Breast epithelium (tissue), 3 donors: Measurements from ENCODE around the gene CSF2.

Experiments used
- CTCF ChIP-seq, 3 donors: fragments of 450-650 bp; IDR thresholded peaks; one replicate each; pipeline ENCODE4 v1.5.1; 2016 to 2017; ENCODE audit warnings: antibody characterized with exemption in 3 of 3, mild to moderate bottlenecking in 3 of 3, moderate library complexity in 3 of 3
- POLR2A ChIP-seq: fragments of 450-650 bp; IDR thresholded peaks from one replicate; pipeline ENCODE4 v1.6.1; 2016; ENCODE audit warnings: antibody characterized with exemption, mild to moderate bottlenecking, moderate library complexity

- TF ChIP-seq CTCF (IDR thresholded peaks at IDR 0.05): no peak
- TF ChIP-seq POLR2A: no peak
These were observed 18.7 kb upstream of the CSF2 start for GRCh38 chr5:132054697-132055440.
